Dendritic cell treated with granulocyte-macrophage colony-stimulating factor and Interleukin-4, amounts not matched to agents 40 ng/mL and 50 ng/mL, for 4 days (primary cell): Measurements from ENCODE around the gene CEP78.

ENCODE experiments used
- H3K27ac Mint-ChIP-seq: one replicate; pipeline ENCODE4 v1.8.0; 2022; ENCODE audit warnings: mild to moderate bottlenecking, mixed read lengths
- H3K27me3 Mint-ChIP-seq: one replicate; pipeline ENCODE4 v1.8.0; 2022; ENCODE audit warnings: mild to moderate bottlenecking, mixed read lengths
- H3K36me3 Mint-ChIP-seq: one replicate; pipeline ENCODE4 v1.8.0; 2022; ENCODE audit warnings: low read depth, mixed read lengths
- H3K4me1 Mint-ChIP-seq: one replicate; pipeline ENCODE4 v1.8.0; 2022; ENCODE audit warnings: low read depth, mixed read lengths
- H3K4me3 Mint-ChIP-seq: one replicate; pipeline ENCODE4 v1.8.0; 2022; ENCODE audit warnings: mild to moderate bottlenecking, moderate library complexity, mixed read lengths
- H3K9me3 Mint-ChIP-seq: one replicate; pipeline ENCODE4 v1.8.0; 2022; ENCODE audit warnings: mixed read lengths
- intact Hi-C: fragments of 100-400 bp; cut with micrococcal nuclease; formaldehyde crosslinking; loops from one replicate; pipeline ENCODE4 v1.15.0; 2022

Gene CEP78

GRCh38 chr9:78245401-78245800, 9.5 kb downstream of the CEP78 start:
- Mint-ChIP-seq H3K4me1 (peaks cover 7% of the 10 kb centered on the region), H3K27me3 (no peaks in the 10 kb centered on the region), H3K36me3 (peaks cover 9% of the 10 kb centered on the region), H3K27ac (no peak overlapping the region), H3K9me3 (no peaks in the 10 kb centered on the region), H3K4me3 (no peak overlapping the region)
- intact Hi-C loops = no loop called here

- no peaks in the 10 kb centered on the region for H3K27me3 Mint-ChIP-seq
- H3K4me1 Mint-ChIP-seq = peaks cover 7% of the 10 kb centered on the region
- H3K4me3 Mint-ChIP-seq = no peak overlapping the region
- no peaks in the 10 kb centered on the region for H3K9me3 Mint-ChIP-seq
- intact Hi-C loops = no loop called here
- H3K27ac Mint-ChIP-seq = no peak overlapping the region
- H3K36me3 Mint-ChIP-seq = peaks cover 7% of the 10 kb centered on the region
Measured at GRCh38 chr9:78248635-78249034, 12.8 kb downstream of the CEP78 start.

GRCh38 chr9:78249542-78249941, 13.7 kb downstream of the CEP78 start:
- Mint-ChIP-seq H3K9me3 (no peaks in the 10 kb centered on the region), H3K27me3 (no peaks in the 10 kb centered on the region), H3K27ac (no peak overlapping the region), H3K36me3 (peaks cover 10% of the 10 kb centered on the region), H3K4me3 (no peak overlapping the region), H3K4me1 (peaks cover 7% of the 10 kb centered on the region)
- intact Hi-C loops = no loop called here

DNA sequence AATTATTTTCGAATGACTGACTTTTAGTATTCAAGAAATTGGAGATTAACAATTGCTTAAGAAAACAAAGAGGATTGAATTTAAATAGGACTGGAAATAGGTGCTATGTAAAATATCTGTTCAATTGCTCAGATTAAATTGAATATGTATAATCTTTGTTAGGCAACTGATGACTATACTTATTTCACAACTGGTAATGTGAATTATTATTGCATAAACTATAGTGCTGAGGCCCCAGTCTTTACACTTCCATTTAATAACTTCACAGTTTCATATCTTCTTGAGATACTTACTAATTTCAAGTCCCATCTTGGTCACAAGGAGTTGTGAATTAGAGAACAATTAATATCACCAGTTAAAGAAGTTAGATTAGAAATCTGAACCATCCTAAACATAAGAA, 16.7 kb downstream of the CEP78 start:
- H3K4me3 Mint-ChIP-seq = no peak overlapping the region
- peaks cover 27% of the 10 kb centered on the region for H3K36me3 Mint-ChIP-seq
- H3K27me3 Mint-ChIP-seq = no peaks in the 10 kb centered on the region
- H3K4me1 Mint-ChIP-seq = peaks cover 4% of the 10 kb centered on the region
- no peaks in the 10 kb centered on the region for H3K9me3 Mint-ChIP-seq
- no peak overlapping the region for H3K27ac Mint-ChIP-seq
- intact Hi-C loops = loop anchor here (10.0 kb wide), 1 partner anchor 798 kb away; no protein-coding TSS in a partner anchor

GRCh38 chr9:78253285-78253684, 17.4 kb downstream of the CEP78 start:
- no peaks in the 10 kb centered on the region for H3K9me3 Mint-ChIP-seq
- intact Hi-C loops = loop anchor here (10.0 kb wide), 1 partner anchor 798 kb away; no protein-coding TSS in a partner anchor
- peaks cover 28% of the 10 kb centered on the region for H3K36me3 Mint-ChIP-seq
- no peaks in the 10 kb centered on the region for H3K4me1 Mint-ChIP-seq
- H3K4me3 Mint-ChIP-seq = no peak overlapping the region
- no peak overlapping the region for H3K27ac Mint-ChIP-seq
- H3K27me3 Mint-ChIP-seq = no peaks in the 10 kb centered on the region

DNA sequence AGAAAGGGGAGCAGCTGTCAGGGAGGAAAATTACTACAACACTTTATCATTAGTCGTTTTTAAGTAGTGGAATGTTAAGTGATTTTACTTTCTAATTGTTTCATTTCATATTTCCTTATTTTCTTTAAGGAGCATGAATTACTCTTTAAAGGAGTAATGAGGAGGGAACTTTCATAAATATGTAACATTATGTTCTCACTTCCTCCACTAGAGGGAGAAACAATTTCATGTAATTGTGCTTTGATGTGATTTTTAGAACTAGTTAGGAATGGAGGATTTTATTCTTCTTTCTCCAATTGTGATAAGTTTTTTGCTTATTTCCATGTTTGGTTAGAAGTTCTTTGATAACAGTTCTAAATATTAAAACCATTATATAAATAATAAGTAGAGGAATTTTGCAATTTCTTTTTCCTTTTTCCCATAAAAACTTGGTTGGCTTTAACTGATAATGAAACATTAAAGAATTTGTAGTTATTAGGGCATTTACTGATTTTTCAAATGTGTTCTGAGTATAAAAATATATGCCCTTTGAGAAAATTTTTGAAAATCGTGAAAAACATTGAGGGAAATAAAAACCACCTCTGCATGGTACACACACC, 25.6 kb downstream of the CEP78 start:
- no peaks in the 10 kb centered on the region for H3K9me3 Mint-ChIP-seq
- H3K27ac Mint-ChIP-seq = no peak overlapping the region
- no peak overlapping the region for H3K4me3 Mint-ChIP-seq
- no peaks in the 10 kb centered on the region for H3K27me3 Mint-ChIP-seq
- intact Hi-C loops = loop anchor here (1.0 kb wide), 1 partner anchor 108 kb away; no protein-coding TSS in a partner anchor
- H3K4me1 Mint-ChIP-seq = no peaks in the 10 kb centered on the region
- peaks cover 27% of the 10 kb centered on the region for H3K36me3 Mint-ChIP-seq

- no peaks in the 10 kb centered on the region for H3K9me3 Mint-ChIP-seq
- H3K36me3 Mint-ChIP-seq = peaks cover 27% of the 10 kb centered on the region
- H3K27ac Mint-ChIP-seq = no peak overlapping the region
- no peaks in the 10 kb centered on the region for H3K27me3 Mint-ChIP-seq
- H3K4me3 Mint-ChIP-seq = no peak overlapping the region
- no peaks in the 10 kb centered on the region for H3K4me1 Mint-ChIP-seq
- intact Hi-C loops = no loop called here
Measured at GRCh38 chr9:78262655-78263054, 26.8 kb downstream of the CEP78 start.

- intact Hi-C loops = no loop called here
- H3K9me3 Mint-ChIP-seq = no peaks in the 10 kb centered on the region
- no peak overlapping the region for H3K4me3 Mint-ChIP-seq
- no peaks in the 10 kb centered on the region for H3K27me3 Mint-ChIP-seq
- peaks cover 48% of the 10 kb centered on the region for H3K36me3 Mint-ChIP-seq
- no peaks in the 10 kb centered on the region for H3K4me1 Mint-ChIP-seq
- H3K27ac Mint-ChIP-seq = no peak overlapping the region
Measured at GRCh38 chr9:78267889-78268288, 32.0 kb downstream of the CEP78 start.

- Mint-ChIP-seq H3K36me3 (peaks cover 45% of the 10 kb centered on the region), H3K27me3 (no peaks in the 10 kb centered on the region), H3K4me3 (no peak overlapping the region), H3K4me1 (no peaks in the 10 kb centered on the region), H3K9me3 (no peaks in the 10 kb centered on the region), H3K27ac (no peak overlapping the region)
- intact Hi-C loops = no loop called here
Measured at GRCh38 chr9:78269784-78270183, 33.9 kb downstream of the CEP78 start.

DNA sequence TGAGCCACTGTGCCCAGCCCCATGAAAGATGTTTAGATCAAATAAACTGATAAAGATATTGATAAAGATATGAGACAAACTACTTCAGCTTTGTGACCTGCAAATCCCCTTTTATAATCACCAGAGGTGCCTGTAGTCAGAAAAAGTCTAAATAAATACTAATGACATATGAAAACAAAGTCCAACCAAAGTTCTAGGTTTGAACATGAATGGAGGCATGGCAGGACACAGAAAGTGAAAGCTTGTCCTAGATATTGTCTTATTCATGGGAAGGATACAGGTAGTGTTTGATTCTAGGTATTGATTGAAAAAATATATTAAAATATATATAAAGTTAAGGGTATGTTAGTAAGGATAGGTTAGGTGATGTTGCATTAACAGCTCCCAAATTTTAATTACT, 36.4 kb downstream of the CEP78 start:
- Mint-ChIP-seq H3K27me3 (no peaks in the 10 kb centered on the region), H3K4me1 (no peaks in the 10 kb centered on the region), H3K4me3 (no peak overlapping the region), H3K9me3 (no peaks in the 10 kb centered on the region), H3K36me3 (peaks cover 25% of the 10 kb centered on the region), H3K27ac (no peak overlapping the region)
- intact Hi-C loops = no loop called here

GRCh38 chr9:78273761-78274160, 37.9 kb downstream of the CEP78 start:
- Mint-ChIP-seq H3K4me1 (no peaks in the 10 kb centered on the region), H3K4me3 (no peak overlapping the region), H3K27me3 (no peaks in the 10 kb centered on the region), H3K27ac (no peak overlapping the region), H3K36me3 (peaks cover 14% of the 10 kb centered on the region), H3K9me3 (no peaks in the 10 kb centered on the region)
- intact Hi-C loops = no loop called here

DNA sequence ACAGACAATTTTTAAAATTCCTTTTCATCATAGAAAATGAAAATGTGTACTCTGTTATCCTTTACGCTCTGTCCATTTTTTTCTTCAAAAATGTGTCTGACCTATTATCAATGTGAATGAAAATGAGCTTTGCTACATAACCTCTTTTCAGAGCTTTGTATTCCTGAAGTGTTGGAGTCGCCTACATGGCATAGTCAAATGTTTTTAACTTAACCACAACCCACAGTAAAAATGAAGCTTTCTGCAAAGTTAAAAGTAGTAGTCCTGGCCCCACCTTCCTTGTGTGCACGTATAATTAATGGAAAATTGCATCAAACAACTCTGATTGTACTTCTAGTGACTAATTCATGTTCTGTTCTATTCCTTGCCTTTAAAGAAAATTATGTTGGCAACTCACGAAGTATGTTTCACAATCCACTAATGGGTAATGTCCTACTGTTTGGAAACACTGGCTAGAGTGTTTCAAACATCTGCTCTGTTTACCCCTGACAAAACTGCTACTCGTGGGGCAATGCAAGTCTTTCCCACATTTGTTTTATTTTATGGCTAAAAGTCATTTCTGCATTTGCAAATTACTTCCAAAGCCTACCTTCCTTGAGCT, 42.4 kb downstream of the CEP78 start:
- no peak overlapping the region for H3K27ac Mint-ChIP-seq
- no peaks in the 10 kb centered on the region for H3K4me1 Mint-ChIP-seq
- H3K36me3 Mint-ChIP-seq = no peaks in the 10 kb centered on the region
- no peaks in the 10 kb centered on the region for H3K9me3 Mint-ChIP-seq
- intact Hi-C loops = no loop called here
- no peak overlapping the region for H3K4me3 Mint-ChIP-seq
- H3K27me3 Mint-ChIP-seq = peaks cover 1% of the 10 kb centered on the region

GRCh38 chr9:78278801-78279200, 42.9 kb downstream of the CEP78 start:
- Mint-ChIP-seq H3K27ac (no peak overlapping the region), H3K9me3 (no peaks in the 10 kb centered on the region), H3K4me3 (no peak overlapping the region), H3K4me1 (no peaks in the 10 kb centered on the region), H3K27me3 (peaks cover 1% of the 10 kb centered on the region), H3K36me3 (no peaks in the 10 kb centered on the region)
- intact Hi-C loops = no loop called here

DNA sequence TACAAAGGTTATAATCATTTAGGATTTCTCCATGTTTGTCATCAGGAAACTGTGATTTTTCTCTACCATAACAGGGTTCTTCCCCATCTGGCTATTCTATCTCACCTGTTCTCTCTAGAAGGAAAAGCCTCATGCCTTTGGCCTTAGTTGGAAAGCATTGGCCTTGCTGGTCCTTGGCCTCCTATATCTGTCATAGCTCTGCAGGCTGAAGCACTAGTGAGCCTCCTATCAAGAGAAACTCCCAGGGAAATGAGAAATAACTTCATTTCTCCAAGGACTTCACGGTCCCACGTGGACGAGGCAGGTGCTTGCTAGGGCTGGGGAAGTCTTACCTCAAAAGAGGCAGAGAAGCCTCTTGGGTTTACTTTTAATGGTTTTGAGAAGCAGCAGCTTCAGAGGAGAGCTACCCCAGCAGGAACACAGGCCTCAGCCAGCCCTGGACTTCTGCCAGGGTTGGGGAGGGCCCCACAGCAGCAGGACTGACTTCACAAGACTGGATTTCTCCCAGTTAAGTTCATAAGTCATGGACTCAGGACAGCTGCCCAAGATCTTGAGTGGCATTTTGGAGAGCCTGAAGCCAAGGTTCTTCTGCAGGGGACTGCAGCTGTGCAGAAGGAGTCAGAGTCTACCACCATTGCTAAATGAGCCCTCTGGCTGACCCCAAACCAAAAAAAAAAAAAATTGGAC, 45.2 kb downstream of the CEP78 start:
- Mint-ChIP-seq H3K36me3 (no peaks in the 10 kb centered on the region), H3K27ac (no peak overlapping the region), H3K27me3 (peaks cover 1% of the 10 kb centered on the region), H3K4me1 (no peaks in the 10 kb centered on the region), H3K9me3 (no peaks in the 10 kb centered on the region), H3K4me3 (no peak overlapping the region)
- intact Hi-C loops = no loop called here
